Fibroblast of lung (primary cell): Measurements from ENCODE around the gene F10.

Source experiments
- EZH2 ChIP-seq: IDR thresholded peaks from 2 replicates; pipeline ENCODE4 v1.5.1; 2012; ENCODE audit warnings: low read length, control low read depth, mild to moderate bottlenecking; ENCODE audit errors: missing control alignments
- TF ChIP-seq, protein P1 (sequence below), 2 donors: IDR thresholded peaks in 1 of 2; conservative IDR thresholded peaks in 1 of 2; 1 replicate in 1 of 2; 2 replicates in 1 of 2; pipeline ENCODE4 v1.5.1; 2011 to 2012; ENCODE audit warnings: low read length in 2 of 2, control low read depth in 1 of 2, inconsistent platforms in 1 of 2, low read depth in 1 of 2, mild to moderate bottlenecking in 1 of 2

DNA sequence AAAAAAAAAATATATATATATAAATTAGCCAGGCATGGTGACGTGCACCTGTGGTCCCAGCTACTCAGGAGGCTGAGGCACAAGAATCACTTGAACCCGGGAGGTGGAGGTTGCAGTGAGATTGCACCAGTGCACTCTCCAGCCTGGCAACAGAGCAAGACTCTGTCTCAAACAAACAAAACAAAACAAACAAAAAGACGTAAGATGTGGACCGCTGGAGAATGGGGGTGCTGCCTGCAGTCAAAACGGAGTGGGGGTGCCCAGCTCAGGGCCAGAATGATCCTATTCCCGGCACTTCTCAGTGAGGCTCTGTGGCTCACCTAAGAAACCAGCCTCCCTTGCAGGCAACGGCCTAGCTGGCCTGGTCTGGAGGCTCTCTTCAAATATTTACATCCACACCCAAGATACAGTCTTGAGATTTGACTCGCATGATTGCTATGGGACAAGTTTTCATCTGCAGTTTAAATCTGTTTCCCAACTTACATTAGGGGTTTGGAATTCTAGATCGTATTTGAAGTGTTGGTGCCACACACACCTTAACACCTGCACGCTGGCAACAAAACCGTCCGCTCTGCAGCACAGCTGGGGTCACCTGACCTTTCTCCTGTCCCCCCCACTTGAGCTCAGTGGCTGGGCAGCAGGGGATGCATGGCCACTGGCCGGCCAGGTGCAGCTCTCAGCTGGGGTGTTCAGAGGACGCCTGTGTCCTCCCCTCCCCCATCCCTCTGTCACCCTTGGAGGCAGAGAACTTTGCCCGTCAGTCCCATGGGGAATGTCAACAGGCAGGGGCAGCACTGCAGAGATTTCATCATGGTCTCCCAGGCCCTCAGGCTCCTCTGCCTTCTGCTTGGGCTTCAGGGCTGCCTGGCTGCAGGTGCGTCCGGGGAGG, 17.3 kb upstream of the F10 start, which contains the start of gene F7:
- TF ChIP-seq, protein P1, sequence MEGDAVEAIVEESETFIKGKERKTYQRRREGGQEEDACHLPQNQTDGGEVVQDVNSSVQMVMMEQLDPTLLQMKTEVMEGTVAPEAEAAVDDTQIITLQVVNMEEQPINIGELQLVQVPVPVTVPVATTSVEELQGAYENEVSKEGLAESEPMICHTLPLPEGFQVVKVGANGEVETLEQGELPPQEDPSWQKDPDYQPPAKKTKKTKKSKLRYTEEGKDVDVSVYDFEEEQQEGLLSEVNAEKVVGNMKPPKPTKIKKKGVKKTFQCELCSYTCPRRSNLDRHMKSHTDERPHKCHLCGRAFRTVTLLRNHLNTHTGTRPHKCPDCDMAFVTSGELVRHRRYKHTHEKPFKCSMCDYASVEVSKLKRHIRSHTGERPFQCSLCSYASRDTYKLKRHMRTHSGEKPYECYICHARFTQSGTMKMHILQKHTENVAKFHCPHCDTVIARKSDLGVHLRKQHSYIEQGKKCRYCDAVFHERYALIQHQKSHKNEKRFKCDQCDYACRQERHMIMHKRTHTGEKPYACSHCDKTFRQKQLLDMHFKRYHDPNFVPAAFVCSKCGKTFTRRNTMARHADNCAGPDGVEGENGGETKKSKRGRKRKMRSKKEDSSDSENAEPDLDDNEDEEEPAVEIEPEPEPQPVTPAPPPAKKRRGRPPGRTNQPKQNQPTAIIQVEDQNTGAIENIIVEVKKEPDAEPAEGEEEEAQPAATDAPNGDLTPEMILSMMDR (conservative IDR thresholded peaks at IDR 0.05 in 1 of 2, IDR thresholded peaks at IDR 0.05 in 1 of 2; ENCODE audit: low read depth in 1 of 2, low read length in 2 of 2): no peak
- TF ChIP-seq EZH2: no peak
